ENCODE data around the gene TRAF7. TPM values are rescaled to one million over a fixed set of nuclear protein-coding genes. Genes with fewer than 3 reads are reported as not detected.

The TRAF7 gene
- polyA plus RNA-seq, 3 donors, result 5.9 to 41.9 (median 6.7) TPM

DNA sequence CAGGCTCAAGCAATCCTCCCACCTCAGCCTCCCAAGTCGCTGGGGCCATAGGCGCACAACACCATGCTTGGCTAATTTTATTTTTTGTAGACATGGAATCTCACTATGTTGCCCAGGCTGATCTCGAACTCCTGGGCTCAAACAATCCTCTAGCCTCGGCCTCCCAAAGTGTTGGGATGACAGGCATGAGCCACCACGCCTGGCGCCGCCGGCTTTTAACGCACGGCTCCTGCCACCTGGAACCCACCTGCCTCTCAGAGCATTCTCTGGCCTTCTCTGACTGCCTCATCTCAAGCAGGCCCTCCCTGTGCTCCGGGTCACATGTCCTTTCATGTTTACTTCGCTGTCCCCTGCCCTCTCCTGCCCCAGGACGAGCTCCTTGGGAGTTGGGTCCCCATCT, 30.5 kb downstream of the TRAF7 start:
- Histone ChIP-seq H3K9me3 (replicated peaks in 1 of 2; ENCODE audit: control insufficient read depth in 1 of 2, insufficient read depth in 1 of 2, low read length in 2 of 2) (no peaks in the 10 kb centered on the region), H3K4me2 (replicated peaks; ENCODE audit: extremely low read depth, low read length, poor library complexity, severe bottlenecking) (no peak overlapping the region), H3K4me3 (replicated peaks in 1 of 3; ENCODE audit: low read depth in 2 of 3, low read length in 3 of 3) (no peak overlapping the region), H3K27me3 (ENCODE audit: control insufficient read depth in 2 of 2, insufficient read depth in 2 of 2, low read length in 2 of 2) (no peaks in the 10 kb centered on the region), H3K79me2 (ENCODE audit: insufficient read depth, low read length) (no peaks in the 10 kb centered on the region), H4K20me1 (ENCODE audit: insufficient read depth, low read length) (no peaks in the 10 kb centered on the region), H3K36me3 (replicated peaks in 1 of 2; ENCODE audit: control insufficient read depth in 1 of 2, insufficient read depth in 2 of 2, low read length in 2 of 2) (no peaks in the 10 kb centered on the region), H2AFZ (ENCODE audit: insufficient read depth, low read depth, low read length, poor library complexity, severe bottlenecking) (no peak overlapping the region), H3K27ac (ENCODE audit: low read depth in 1 of 2, low read length in 2 of 2) (no peak overlapping the region), H3K9ac (ENCODE audit: insufficient read depth, low read length, poor library complexity, severe bottlenecking) (no peak overlapping the region), H3K4me1 (ENCODE audit: control insufficient read depth in 1 of 2, insufficient read depth in 2 of 2, low read length in 2 of 2) (no peaks in the 10 kb centered on the region)
- peaks cover 2 to 6% (median 4%) of the 10 kb centered on the region in 3 donors for H3K27me3 Mint-ChIP-seq (ENCODE audit: low read depth in 3 of 3)
- 92% methylated on average over 13 of the region's 13 CpGs for WGBS (ENCODE audit: insufficient coverage)
- no peak for DNase-seq
- H3K4me1 Mint-ChIP-seq, result no peaks in the 10 kb centered on the region
- TF ChIP-seq, protein P1, sequence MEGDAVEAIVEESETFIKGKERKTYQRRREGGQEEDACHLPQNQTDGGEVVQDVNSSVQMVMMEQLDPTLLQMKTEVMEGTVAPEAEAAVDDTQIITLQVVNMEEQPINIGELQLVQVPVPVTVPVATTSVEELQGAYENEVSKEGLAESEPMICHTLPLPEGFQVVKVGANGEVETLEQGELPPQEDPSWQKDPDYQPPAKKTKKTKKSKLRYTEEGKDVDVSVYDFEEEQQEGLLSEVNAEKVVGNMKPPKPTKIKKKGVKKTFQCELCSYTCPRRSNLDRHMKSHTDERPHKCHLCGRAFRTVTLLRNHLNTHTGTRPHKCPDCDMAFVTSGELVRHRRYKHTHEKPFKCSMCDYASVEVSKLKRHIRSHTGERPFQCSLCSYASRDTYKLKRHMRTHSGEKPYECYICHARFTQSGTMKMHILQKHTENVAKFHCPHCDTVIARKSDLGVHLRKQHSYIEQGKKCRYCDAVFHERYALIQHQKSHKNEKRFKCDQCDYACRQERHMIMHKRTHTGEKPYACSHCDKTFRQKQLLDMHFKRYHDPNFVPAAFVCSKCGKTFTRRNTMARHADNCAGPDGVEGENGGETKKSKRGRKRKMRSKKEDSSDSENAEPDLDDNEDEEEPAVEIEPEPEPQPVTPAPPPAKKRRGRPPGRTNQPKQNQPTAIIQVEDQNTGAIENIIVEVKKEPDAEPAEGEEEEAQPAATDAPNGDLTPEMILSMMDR (IDR thresholded peaks at IDR 0.05), result no peak
- H3K9me3 Mint-ChIP-seq, result peaks cover 0 to 2% (median 0%) of the 10 kb centered on the region in 7 donors
- no peaks in the 10 kb centered on the region for H3K36me3 Mint-ChIP-seq
- peak overlapping the region in 1 of 7 donors; percentile 16 for H3K27ac Mint-ChIP-seq
- no peak overlapping the region for H3K4me3 Mint-ChIP-seq
- intact Hi-C loops (cut with micrococcal nuclease), result no loop called here

DNA sequence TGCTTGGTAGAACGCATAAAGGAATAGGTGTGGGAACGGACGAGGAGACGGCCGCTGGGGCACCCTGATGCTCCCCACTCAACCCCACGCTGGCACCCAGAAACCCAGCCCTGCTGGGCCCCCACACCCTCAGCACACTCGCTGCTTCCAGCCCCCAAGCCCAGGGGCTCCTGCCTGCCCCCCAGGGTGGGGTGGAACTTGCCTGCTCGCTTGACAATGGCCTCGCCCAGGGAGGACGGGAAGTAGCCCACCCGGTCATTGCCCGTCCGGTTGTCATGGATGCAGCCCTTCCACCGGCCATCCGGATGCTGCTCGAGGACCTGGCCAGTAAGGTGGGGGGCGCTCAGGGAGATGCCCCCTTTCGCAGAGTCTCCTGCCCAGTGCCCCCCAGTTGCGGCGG, 30.9 kb downstream of the TRAF7 start:
- intact Hi-C loops (cut with micrococcal nuclease), result no loop called here
- Histone ChIP-seq H3K4me1 (ENCODE audit: control insufficient read depth in 1 of 2, insufficient read depth in 2 of 2, low read length in 2 of 2) (no peaks in the 10 kb centered on the region), H3K27ac (ENCODE audit: low read depth in 1 of 2, low read length in 2 of 2) (no peak overlapping the region), H3K79me2 (ENCODE audit: insufficient read depth, low read length) (no peaks in the 10 kb centered on the region), H3K4me2 (replicated peaks; ENCODE audit: extremely low read depth, low read length, poor library complexity, severe bottlenecking) (no peak overlapping the region), H3K9ac (ENCODE audit: insufficient read depth, low read length, poor library complexity, severe bottlenecking) (no peak overlapping the region), H4K20me1 (ENCODE audit: insufficient read depth, low read length) (no peaks in the 10 kb centered on the region), H3K9me3 (replicated peaks in 1 of 2; ENCODE audit: control insufficient read depth in 1 of 2, insufficient read depth in 1 of 2, low read length in 2 of 2) (no peaks in the 10 kb centered on the region), H3K4me3 (replicated peaks in 1 of 3; ENCODE audit: low read depth in 2 of 3, low read length in 3 of 3) (no peak overlapping the region), H3K36me3 (replicated peaks in 1 of 2; ENCODE audit: control insufficient read depth in 1 of 2, insufficient read depth in 2 of 2, low read length in 2 of 2) (no peaks in the 10 kb centered on the region), H2AFZ (ENCODE audit: insufficient read depth, low read depth, low read length, poor library complexity, severe bottlenecking) (no peak overlapping the region), H3K27me3 (ENCODE audit: control insufficient read depth in 2 of 2, insufficient read depth in 2 of 2, low read length in 2 of 2) (no peaks in the 10 kb centered on the region)
- no peak for DNase-seq
- H3K4me1 Mint-ChIP-seq, result no peaks in the 10 kb centered on the region
- peaks cover 0 to 2% (median 0%) of the 10 kb centered on the region in 7 donors for H3K9me3 Mint-ChIP-seq
- H3K4me3 Mint-ChIP-seq, result no peak overlapping the region
- 96% methylated on average over 13 of the region's 20 CpGs for WGBS (ENCODE audit: insufficient coverage)
- TF ChIP-seq, protein P1 (IDR thresholded peaks at IDR 0.05), result no peak
- H3K27ac Mint-ChIP-seq, result no peak overlapping the region
- no peaks in the 10 kb centered on the region for H3K36me3 Mint-ChIP-seq
- H3K27me3 Mint-ChIP-seq (ENCODE audit: low read depth in 3 of 3), result peaks cover 3 to 6% (median 4%) of the 10 kb centered on the region in 3 donors

Measured in CD14-positive monocyte (primary cell).